HCT116 (cell line): ENCODE results near the gene WDR82. TPM values are rescaled to one million over a fixed set of nuclear protein-coding genes. Genes with fewer than 3 reads are reported as not detected.
A peak's percentile ranks its signal among the peaks of the same experiment; 100 is the strongest.

Source experiments
- ATAC-seq: fragments of 200-7000 bp; cut with Tn5 transposase; 2 replicates; pipeline ENCODE4 v1.9.1; 2020; ENCODE audit warnings: mild to moderate bottlenecking, moderate library complexity
- BruUV-seq: library from RNA; stranded (reverse); fragments of 400-500 nt; replicated peaks from 2 replicates; lab custom pipeline; 2021; lab: Mats Ljungman, UMichigan
- CTCF ChIA-PET: fragments of 300-600 bp; sonication (Branson Sonifier 250); formaldehyde crosslinking; loops from one replicate; lab custom pipeline; 2021; ENCODE audit warnings: antibody characterized with exemption; lab: Charles Lee
- POLR2A ChIA-PET: fragments of 300-600, 350-600 bp; sonication (Branson Sonifier 250); formaldehyde crosslinking; loops from one replicate; lab custom pipeline; 2021; ENCODE audit warnings: antibody characterized with exemption; lab: Charles Lee
- RAD21 ChIA-PET, 2 experiments: fragments of 300-600 bp; sonication (Branson Sonifier 250); formaldehyde crosslinking; loops; one replicate each; lab custom pipeline; 2023; ENCODE audit warnings: low total read pairs in 2 of 2; ENCODE audit not compliant: uncharacterized antibody in 2 of 2, unreplicated experiment in 2 of 2, low non-redundant PET in 1 of 2; lab: Charles Lee
- DNase-seq: peaks from one replicate; pipeline ENCODE4 v3.0.0-alpha.2; 2010; ENCODE audit warnings: low read depth, low spot score
- H2AFZ ChIP-seq: fragments of 200-600 bp; shearing (Covaris generic), sonication (generic); 2 replicates; pipeline ENCODE4 v1.6.1; 2017; ENCODE audit warnings: low read depth, mixed run types, mixed read lengths, antibody characterized with exemption, low read length; ENCODE audit not compliant: poor library complexity, severe bottlenecking
- H3K27ac ChIP-seq: 2 replicates; pipeline ENCODE4 v1.5.1; 2012; ENCODE audit warnings: low read depth, low read length
- H3K27me3 ChIP-seq: fragments of 200-600 bp; sonication (generic); 2 replicates; pipeline ENCODE4 v1.6.1; 2016; ENCODE audit warnings: mixed run types, low read length, mixed read lengths; ENCODE audit not compliant: insufficient read depth
- H3K36me3 ChIP-seq, 2 experiments: fragments of 200-500 bp in 1 of 2; fragments of 200-600 bp in 1 of 2; sonication (Bioruptor generic) in 1 of 2; sonication (generic) in 1 of 2; 2 replicates each; pipeline versions ENCODE4 v1.5.1 to v1.6.1; 2014 to 2016; ENCODE audit warnings: low read length in 2 of 2, inconsistent platforms in 1 of 2, mixed read lengths in 1 of 2, mixed run types in 1 of 2; ENCODE audit not compliant: insufficient read depth in 2 of 2, control insufficient read depth in 1 of 2
- H3K4me1 ChIP-seq, 2 experiments: fragments of 200-600 bp in 1 of 2; sonication (generic) in 1 of 2; 2 replicates each; pipeline versions ENCODE4 v1.5.1 to v1.6.1; 2012 to 2017; ENCODE audit warnings: low read length in 2 of 2, inconsistent platforms in 1 of 2, mild to moderate bottlenecking in 1 of 2, mixed read lengths in 1 of 2, mixed run types in 1 of 2, moderate library complexity in 1 of 2; ENCODE audit not compliant: insufficient read depth in 2 of 2, control insufficient read depth in 1 of 2
- H3K4me2 ChIP-seq: fragments of 200-600 bp; sonication (generic); 2 replicates; pipeline ENCODE4 v1.6.1; 2017; ENCODE audit warnings: mixed run types, low read length, mixed read lengths
- H3K4me3 ChIP-seq, 2 experiments: fragments of 200-600 bp in 1 of 2; sonication (generic) in 1 of 2; replicated peaks in 1 of 2; 2 replicates each; pipeline ENCODE4 v1.5.1; 2011 to 2016; ENCODE audit warnings: low read length in 2 of 2, control low read depth in 1 of 2, low read depth in 1 of 2, mild to moderate bottlenecking in 1 of 2, mixed read lengths in 1 of 2, mixed run types in 1 of 2
- H3K79me2 ChIP-seq: fragments of 200-600 bp; sonication (generic); 2 replicates; pipeline ENCODE4 v1.6.1; 2017; ENCODE audit warnings: mild to moderate bottlenecking, mixed run types, low read length, moderate library complexity, mixed read lengths; ENCODE audit not compliant: insufficient read depth
- H3K9ac ChIP-seq: fragments of 200-600 bp; sonication (generic); 2 replicates; pipeline ENCODE4 v1.6.1; 2016; ENCODE audit warnings: low read length, mixed read lengths
- H3K9me2 ChIP-seq: fragments of 200-600 bp; sonication (generic), shearing (Covaris generic); 2 replicates; pipeline ENCODE4 v1.6.1; 2017; ENCODE audit warnings: mixed run types, mild to moderate bottlenecking, moderate library complexity; ENCODE audit not compliant: insufficient read depth
- H3K9me3 ChIP-seq, 2 experiments: fragments of 200-500 bp in 1 of 2; fragments of 200-600 bp in 1 of 2; sonication (Bioruptor generic) in 1 of 2; sonication (generic) in 1 of 2; 2 replicates each; pipeline ENCODE4 v1.6.1; 2014 to 2017; ENCODE audit warnings: low read length in 2 of 2, mixed read lengths in 2 of 2, inconsistent platforms in 1 of 2, low read depth in 1 of 2, mild to moderate bottlenecking in 1 of 2, mixed run types in 1 of 2, moderate library complexity in 1 of 2; ENCODE audit not compliant: control insufficient read depth in 1 of 2, insufficient read depth in 1 of 2
- H4K20me1 ChIP-seq: fragments of 200-600 bp; sonication (generic), shearing (Covaris generic); 2 replicates; pipeline ENCODE4 v1.6.1; 2017; ENCODE audit warnings: mixed run types, mild to moderate bottlenecking, moderate library complexity; ENCODE audit not compliant: insufficient read depth
- CTCF ChIP-seq, 3 experiments: fragments of 200-600 bp in 1 of 3; sonication (generic) in 1 of 3; IDR thresholded peaks in 2 of 3; conservative IDR thresholded peaks in 1 of 3; 2 replicates each; pipeline ENCODE4 v1.5.1; 2012 to 2017; ENCODE audit warnings: low read depth in 2 of 3, low read length in 2 of 3, antibody characterized with exemption in 1 of 3, borderline replicate concordance in 1 of 3, control low read depth in 1 of 3, mild to moderate bottlenecking in 1 of 3, mixed read lengths in 1 of 3, mixed run types in 1 of 3, moderate library complexity in 1 of 3; ENCODE audit not compliant: insufficient read depth in 1 of 3
- EZH2phosphoT487 ChIP-seq: fragments of 200-600 bp; IDR thresholded peaks from 2 replicates; pipeline ENCODE4 v1.6.1; 2018; ENCODE audit warnings: antibody characterized with exemption, borderline replicate concordance
- TCF7L2 ChIP-seq: IDR thresholded peaks from 2 replicates; pipeline ENCODE4 v1.7.0; 2011; ENCODE audit warnings: borderline replicate concordance, inconsistent platforms; ENCODE audit not compliant: insufficient read depth, insufficient read length; ENCODE audit errors: extremely low read depth
- intact Hi-C: fragments of 100-400 bp; cut with micrococcal nuclease; formaldehyde crosslinking; loops from 2 replicates; pipeline ENCODE4 v1.10.0; 2022
- total RNA-seq: library from RNA; stranded (reverse); gene quantifications from one replicate; pipeline ENCODE4 v1.2.1, GENCODE V29; 2021; ENCODE audit not compliant: unreplicated experiment

The WDR82 gene
- total RNA-seq, 1 experiment from 2014 or later, result 89.7 TPM

- no peak for TF ChIP-seq TCF7L2
Observed at GRCh38 chr3:52290596-52291507, 12.4 kb upstream of the WDR82 start (continued).

- POLR2A ChIA-PET, result interaction anchor here (1.5 kb wide), 1 partner anchor 12 kb away, joined by 3 read pairs; the partner anchor contains the start of gene WDR82
- Histone ChIP-seq H3K9ac (no peak overlapping the region), H3K79me2 (peaks cover 12% of the 10 kb centered on the region), H3K27me3 (no peaks in the 10 kb centered on the region), H3K9me2 (no peaks in the 10 kb centered on the region), H4K20me1 (no peaks in the 10 kb centered on the region), H2AFZ (no peak overlapping the region), H3K36me3 (0 out of 4 replicates have a peak, but pooled peaks cover 0 to 8% of the 10 kb centered on the region in 2 experiments), H3K27ac (no peak overlapping the region), H3K4me3 (no peak overlapping the region), H3K9me3 (no peaks in the 10 kb centered on the region), H3K4me1 (peaks cover 7 to 14% of the 10 kb centered on the region in 2 experiments), H3K4me2 (no peak overlapping the region)
- intact Hi-C loops, result loop anchor here (5.0 kb wide), 1 partner anchor 157 kb away; the partner anchor contains the start of gene SEMA3G
- RAD21 ChIA-PET, result no interaction called here
- DNase-seq (no peak), ATAC-seq (no peak)
- CTCF ChIA-PET, result interaction anchor here (0.8 to 1.3 kb wide), 3 partner anchors 12 to 289 kb away, joined by 3 read pairs; partner anchors contain the start of gene WDR82
- TF ChIP-seq CTCF (IDR thresholded peaks at IDR 0.05 in 2 of 3, conservative IDR thresholded peaks at IDR 0.05 in 1 of 3; ENCODE audit: borderline replicate concordance in 1 of 3, insufficient read depth in 1 of 3, low read depth in 2 of 3, low read length in 2 of 3) (peak in 2 of 3 experiments; percentile 13 to 16; a peak in 2 of 6 replicates), EZH2phosphoT487 (no peak)
- no TSS peak for BruUV-seq
Observed at GRCh38 chr3:52289747-52290595, 11.5 kb upstream of the WDR82 start.
